Central memory CD8-positive, alpha-beta T cell (primary cell): Measurements from ENCODE around the gene ANKRD44.
"Not testable (repeated sequence)": the region's sequence is repeated elsewhere in the genome, so short reads cannot be mapped to it uniquely, and the experiment has no call there.

Source experiments
- ATAC-seq: fragments of 150-1000 bp; cut with Tn5 transposase; replicated peaks from 2 replicates; pipeline ENCODE4 v1.10.0; 2022; ENCODE audit warnings: mild to moderate bottlenecking, moderate FRiP score, moderate number of reproducible peaks; ENCODE audit not compliant: poor library complexity, severe bottlenecking; ENCODE audit errors: extremely low read depth
- DNase-seq, 2 donors: peaks; one replicate each; pipeline ENCODE4 v3.0.0; 2021; ENCODE audit warnings: low spot score in 2 of 2
- H3K27ac Mint-ChIP-seq: one replicate; pipeline ENCODE4 v1.8.0; 2022; ENCODE audit warnings: low read depth, mild to moderate bottlenecking, moderate library complexity, mixed read lengths
- H3K27me3 Mint-ChIP-seq: one replicate; pipeline ENCODE4 v1.8.0; 2022; ENCODE audit warnings: mixed read lengths
- H3K36me3 Mint-ChIP-seq: one replicate; pipeline ENCODE4 v1.8.0; 2022; ENCODE audit warnings: mild to moderate bottlenecking, moderate library complexity, mixed read lengths; ENCODE audit not compliant: insufficient read depth
- H3K4me1 Mint-ChIP-seq: one replicate; pipeline ENCODE4 v1.8.0; 2022; ENCODE audit warnings: mixed read lengths
- H3K4me3 Mint-ChIP-seq: one replicate; pipeline ENCODE4 v1.8.0; 2022; ENCODE audit warnings: mild to moderate bottlenecking, moderate library complexity, mixed read lengths
- H3K9me3 Mint-ChIP-seq: one replicate; pipeline ENCODE4 v1.8.0; 2022; ENCODE audit warnings: mixed read lengths

Gene ANKRD44

DNA sequence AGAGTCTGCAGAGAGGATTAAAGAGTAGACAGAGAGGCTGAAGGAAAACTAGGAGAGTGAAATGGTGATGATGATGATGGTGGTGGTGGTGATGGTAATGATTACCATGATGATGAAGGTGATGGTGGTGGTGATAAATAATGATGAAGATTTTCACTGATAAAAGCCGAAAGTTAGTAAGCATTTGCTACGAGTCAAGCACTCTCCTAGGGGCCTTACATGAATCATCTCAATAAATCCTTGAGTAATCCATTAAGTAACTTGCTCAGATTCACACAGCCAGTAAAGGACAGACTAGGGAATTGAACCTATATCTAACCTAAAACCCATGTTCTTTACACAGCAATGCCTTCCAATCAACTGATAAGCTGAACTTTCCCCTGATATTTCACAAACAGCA is 277.4 kb downstream of the ANKRD44 start:
- Mint-ChIP-seq H3K9me3 (no peaks in the 10 kb centered on the region), H3K4me1 (peaks cover 32% of the 10 kb centered on the region), H3K4me3 (no peak overlapping the region), H3K27ac (peak overlapping the region; percentile 67), H3K36me3 (peaks cover 55% of the 10 kb centered on the region), H3K27me3 (no peaks in the 10 kb centered on the region)
- ATAC-seq (no peak), DNase-seq (no peak)

DNA sequence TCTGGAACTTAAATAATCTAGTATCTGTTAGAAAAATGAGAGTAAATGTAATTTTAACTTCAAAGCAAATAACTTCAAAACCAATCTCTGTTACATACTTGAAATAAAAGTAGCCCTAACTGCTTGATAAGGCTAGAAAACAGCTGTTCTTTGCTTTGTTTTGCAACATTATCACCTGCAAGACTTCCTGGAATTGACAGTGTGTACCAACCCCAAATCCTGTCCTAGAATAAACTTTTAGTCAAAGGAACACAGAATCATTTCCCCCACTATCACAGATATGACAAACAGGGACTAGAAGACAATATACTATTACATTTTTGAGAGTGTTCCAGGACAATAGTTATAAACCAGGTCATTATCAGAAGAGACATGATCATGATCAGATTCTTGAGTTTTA is 278.8 kb downstream of the ANKRD44 start:
- H3K27me3 Mint-ChIP-seq = no peaks in the 10 kb centered on the region
- peaks cover 58% of the 10 kb centered on the region for H3K36me3 Mint-ChIP-seq
- DNase-seq (no peak), ATAC-seq (no peak)
- no peak overlapping the region for H3K4me3 Mint-ChIP-seq
- H3K9me3 Mint-ChIP-seq = no peaks in the 10 kb centered on the region
- peaks cover 38% of the 10 kb centered on the region for H3K4me1 Mint-ChIP-seq
- peak overlapping the region; percentile 44 for H3K27ac Mint-ChIP-seq

DNA sequence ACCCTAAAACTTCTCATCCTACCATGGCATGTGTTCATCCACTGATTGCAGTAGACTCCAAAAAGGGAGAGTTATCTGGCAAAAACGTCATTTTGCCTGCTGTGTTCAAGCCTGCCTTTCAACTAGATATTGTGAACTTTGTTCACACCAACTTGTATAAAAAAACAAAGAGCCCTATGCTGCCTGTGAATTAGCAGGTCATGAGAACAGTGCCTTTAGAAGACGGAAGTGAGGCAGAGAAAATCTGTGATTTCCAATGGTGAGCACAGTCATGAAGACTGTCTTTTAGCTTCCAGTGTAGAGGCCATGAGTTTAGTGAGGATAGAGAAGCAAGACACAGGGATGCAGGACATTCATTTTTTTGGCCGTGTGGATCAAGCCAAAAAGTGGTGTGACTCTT is 280.5 kb downstream of the ANKRD44 start:
- ATAC-seq (no peak), DNase-seq (no peak)
- peaks cover 40% of the 10 kb centered on the region for H3K4me1 Mint-ChIP-seq
- H3K4me3 Mint-ChIP-seq = no peak overlapping the region
- H3K27ac Mint-ChIP-seq = no peak overlapping the region
- no peaks in the 10 kb centered on the region for H3K27me3 Mint-ChIP-seq
- H3K9me3 Mint-ChIP-seq = no peaks in the 10 kb centered on the region
- peaks cover 54% of the 10 kb centered on the region for H3K36me3 Mint-ChIP-seq

DNA sequence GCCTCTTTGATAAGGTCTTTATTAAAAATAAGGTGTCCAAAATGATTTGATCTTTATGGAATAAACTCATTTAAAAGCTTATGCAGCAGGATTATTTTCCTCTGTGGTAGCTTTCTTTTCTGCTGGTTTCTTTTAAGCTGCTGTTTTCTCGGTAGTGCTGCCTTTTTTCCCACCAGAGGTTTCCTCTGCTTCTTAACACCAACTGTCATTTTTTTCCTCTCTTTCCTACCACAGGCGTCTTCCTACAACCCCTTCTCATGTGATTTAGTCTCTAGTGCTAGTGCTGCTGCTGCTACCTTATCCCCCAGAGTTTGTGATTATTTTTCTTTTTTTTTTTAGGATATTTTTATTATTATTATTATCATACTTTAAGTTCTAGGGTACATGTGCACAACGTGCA is 281.9 kb downstream of the ANKRD44 start:
- H3K9me3 Mint-ChIP-seq = no peaks in the 10 kb centered on the region
- peak overlapping the region; percentile 56 for H3K27ac Mint-ChIP-seq
- H3K4me1 Mint-ChIP-seq = peaks cover 28% of the 10 kb centered on the region
- H3K4me3 Mint-ChIP-seq = no peak overlapping the region
- H3K36me3 Mint-ChIP-seq = peaks cover 60% of the 10 kb centered on the region
- no peaks in the 10 kb centered on the region for H3K27me3 Mint-ChIP-seq
- no peak for ATAC-seq
- no peak for DNase-seq

DNA sequence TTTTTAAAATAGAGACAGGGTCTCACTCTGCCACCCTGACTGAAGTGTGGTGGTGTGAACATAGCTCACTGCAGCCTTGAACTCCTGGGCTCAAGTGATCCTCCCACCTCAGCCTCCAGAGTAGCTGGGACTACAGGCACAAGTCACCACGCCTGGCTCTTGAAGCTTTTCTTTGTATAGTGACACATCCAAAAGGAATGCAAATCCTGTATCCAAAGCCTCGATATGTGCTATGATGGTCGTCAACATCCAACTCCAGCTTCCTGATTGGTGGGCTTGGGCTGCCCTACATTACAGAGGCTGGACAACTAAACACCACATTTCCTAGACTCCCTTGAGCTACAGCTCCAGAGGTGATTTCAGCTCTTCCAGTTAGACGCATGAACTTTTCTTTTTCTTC is 282.4 kb downstream of the ANKRD44 start:
- H3K27me3 Mint-ChIP-seq = no peaks in the 10 kb centered on the region
- H3K9me3 Mint-ChIP-seq = no peaks in the 10 kb centered on the region
- H3K27ac Mint-ChIP-seq = peak overlapping the region; percentile 56
- DNase-seq (no peak), ATAC-seq (no peak)
- peaks cover 26% of the 10 kb centered on the region for H3K4me1 Mint-ChIP-seq
- H3K4me3 Mint-ChIP-seq = no peak overlapping the region
- H3K36me3 Mint-ChIP-seq = peaks cover 62% of the 10 kb centered on the region

DNA sequence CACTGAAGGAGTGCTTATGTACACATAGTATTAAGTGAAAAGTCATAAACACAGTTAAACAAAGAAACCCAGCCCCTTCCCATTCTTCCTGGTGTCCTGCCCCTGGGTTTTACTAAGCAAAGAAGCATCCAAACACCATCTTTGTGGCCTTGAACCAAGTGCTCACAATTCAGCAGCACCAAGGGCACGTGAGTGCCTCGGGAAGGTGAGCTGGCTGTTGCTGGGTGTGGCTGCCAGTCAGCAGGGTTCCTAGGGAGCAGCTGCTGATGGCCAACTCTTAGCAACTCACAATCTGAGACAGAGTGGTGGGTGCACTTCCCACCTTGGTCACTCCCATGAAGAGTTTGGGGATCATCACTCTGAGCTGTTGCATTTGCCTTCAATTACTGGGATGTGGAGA is 286.4 kb downstream of the ANKRD44 start:
- ATAC-seq (no peak), DNase-seq (no peak)
- H3K27ac Mint-ChIP-seq = peak overlapping the region; percentile 33
- no peak overlapping the region for H3K4me3 Mint-ChIP-seq
- H3K9me3 Mint-ChIP-seq = no peaks in the 10 kb centered on the region
- H3K4me1 Mint-ChIP-seq = peaks cover 13% of the 10 kb centered on the region
- H3K36me3 Mint-ChIP-seq = peaks cover 60% of the 10 kb centered on the region
- H3K27me3 Mint-ChIP-seq = no peaks in the 10 kb centered on the region

DNA sequence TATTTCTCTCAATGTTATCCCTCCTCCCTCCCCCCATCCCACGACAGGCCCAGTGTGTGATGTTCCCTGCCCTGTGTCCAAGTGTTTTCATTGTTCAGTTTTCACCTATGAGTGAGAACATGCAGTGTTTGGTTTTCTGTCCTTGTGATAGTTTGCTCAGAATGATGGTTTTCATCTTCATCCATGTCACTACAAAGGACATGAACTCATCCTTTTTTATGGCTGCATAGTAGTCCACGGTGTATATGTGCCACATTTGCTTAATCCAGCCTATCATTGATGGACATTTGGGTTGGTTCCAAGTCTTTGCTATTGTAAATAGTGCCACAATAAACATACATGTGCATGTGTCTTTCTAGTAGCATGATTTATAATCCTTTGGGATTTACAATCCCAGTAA is 289.7 kb downstream of the ANKRD44 start:
- not testable (repeated sequence) for H3K4me3 Mint-ChIP-seq, DNase-seq, ATAC-seq, H3K27ac Mint-ChIP-seq, H3K27me3 Mint-ChIP-seq, H3K9me3 Mint-ChIP-seq
- H3K4me1 Mint-ChIP-seq = peaks cover 10% of the 10 kb centered on the region
- peaks cover 51% of the 10 kb centered on the region for H3K36me3 Mint-ChIP-seq

DNA sequence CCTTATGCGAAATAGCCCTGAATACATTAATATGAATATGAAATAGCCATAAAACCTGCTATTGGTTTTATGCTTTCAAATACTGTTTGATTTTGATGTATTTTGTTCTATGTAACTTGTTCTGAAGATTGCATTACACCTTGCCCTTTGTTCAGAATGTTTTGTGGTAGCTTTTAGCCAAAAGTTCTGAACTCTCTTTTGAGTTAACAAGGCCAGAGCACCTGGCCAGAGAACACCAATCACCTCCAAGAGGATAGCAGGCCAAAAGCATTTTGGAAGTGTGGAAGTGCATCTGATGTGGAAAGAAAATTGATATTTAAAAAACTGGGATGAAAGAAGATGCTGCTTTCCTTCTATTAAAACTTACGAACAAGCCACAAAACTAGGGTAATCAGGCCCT is 297.5 kb downstream of the ANKRD44 start:
- DNase-seq (no peak), ATAC-seq (no peak)
- H3K9me3 Mint-ChIP-seq = no peaks in the 10 kb centered on the region
- H3K4me1 Mint-ChIP-seq = peaks cover 28% of the 10 kb centered on the region
- no peak overlapping the region for H3K4me3 Mint-ChIP-seq
- H3K27ac Mint-ChIP-seq = no peak overlapping the region
- H3K36me3 Mint-ChIP-seq = peaks cover 68% of the 10 kb centered on the region
- no peaks in the 10 kb centered on the region for H3K27me3 Mint-ChIP-seq

DNA sequence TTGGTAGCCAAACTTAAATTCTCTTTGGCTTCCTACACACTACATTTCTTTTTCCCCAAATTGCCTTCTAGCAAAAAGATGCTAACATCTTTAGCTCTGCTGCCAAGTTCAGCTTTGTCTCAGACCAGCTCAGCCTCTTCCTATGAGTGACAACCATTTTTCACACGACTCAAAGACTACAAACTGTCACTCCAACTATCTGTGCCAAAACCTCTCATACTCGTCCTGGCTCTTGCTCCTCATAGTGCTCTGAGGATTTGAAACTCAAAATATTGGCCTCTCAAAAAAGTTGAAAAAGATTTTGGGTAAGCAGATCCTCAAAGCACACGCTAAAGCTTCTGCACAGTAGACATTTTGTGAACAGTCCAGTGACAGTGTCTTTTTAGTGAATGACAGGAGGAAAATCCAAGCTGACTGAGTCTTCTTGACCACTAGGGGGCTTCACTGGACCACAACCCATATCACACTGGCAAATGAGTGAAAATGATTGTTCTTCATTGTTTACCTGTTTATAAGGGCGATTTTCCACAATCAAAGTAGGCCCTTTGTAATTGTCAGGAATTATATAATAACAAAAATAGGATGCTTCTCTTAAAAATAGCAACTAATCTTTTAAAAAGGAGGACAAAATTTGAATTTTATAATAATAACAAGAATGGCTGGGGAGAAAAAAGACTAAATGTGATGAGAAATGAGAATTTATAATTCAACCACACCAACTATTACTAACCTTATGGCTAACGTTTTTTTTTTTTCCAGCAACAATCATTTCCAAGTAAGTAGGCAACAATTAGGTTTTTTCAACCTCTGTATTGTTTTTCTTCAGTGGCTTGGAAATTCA is 298.6 kb downstream of the ANKRD44 start:
- DNase-seq (no peak), ATAC-seq (peak; percentile 60)
- H3K4me3 Mint-ChIP-seq = no peak overlapping the region
- no peaks in the 10 kb centered on the region for H3K27me3 Mint-ChIP-seq
- no peak overlapping the region for H3K27ac Mint-ChIP-seq
- H3K36me3 Mint-ChIP-seq = peaks cover 78% of the 10 kb centered on the region
- H3K4me1 Mint-ChIP-seq = peaks cover 25% of the 10 kb centered on the region
- H3K9me3 Mint-ChIP-seq = no peaks in the 10 kb centered on the region

DNA sequence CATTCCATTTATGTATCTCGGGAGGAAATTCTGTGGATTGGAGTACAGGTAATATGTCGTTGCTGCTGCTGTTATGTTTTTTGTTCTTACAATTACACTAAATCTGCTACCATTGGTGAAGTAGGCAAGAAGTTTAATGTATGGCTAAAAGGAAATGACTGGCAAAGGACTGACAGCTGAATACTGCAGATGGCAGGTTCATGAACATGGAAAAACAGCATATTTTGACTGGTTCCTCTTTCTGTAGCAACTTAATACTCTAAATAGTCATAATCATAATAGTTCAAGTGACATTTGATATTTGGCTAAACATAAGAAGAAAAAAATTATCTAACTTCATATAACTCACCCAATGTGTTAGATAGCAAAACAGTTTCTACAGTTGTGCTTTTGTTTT is 299.6 kb downstream of the ANKRD44 start:
- DNase-seq (no peak), ATAC-seq (no peak)
- Mint-ChIP-seq H3K4me3 (no peak overlapping the region), H3K36me3 (peaks cover 80% of the 10 kb centered on the region), H3K27me3 (no peaks in the 10 kb centered on the region), H3K9me3 (no peaks in the 10 kb centered on the region), H3K27ac (no peak overlapping the region), H3K4me1 (peaks cover 25% of the 10 kb centered on the region)

DNA sequence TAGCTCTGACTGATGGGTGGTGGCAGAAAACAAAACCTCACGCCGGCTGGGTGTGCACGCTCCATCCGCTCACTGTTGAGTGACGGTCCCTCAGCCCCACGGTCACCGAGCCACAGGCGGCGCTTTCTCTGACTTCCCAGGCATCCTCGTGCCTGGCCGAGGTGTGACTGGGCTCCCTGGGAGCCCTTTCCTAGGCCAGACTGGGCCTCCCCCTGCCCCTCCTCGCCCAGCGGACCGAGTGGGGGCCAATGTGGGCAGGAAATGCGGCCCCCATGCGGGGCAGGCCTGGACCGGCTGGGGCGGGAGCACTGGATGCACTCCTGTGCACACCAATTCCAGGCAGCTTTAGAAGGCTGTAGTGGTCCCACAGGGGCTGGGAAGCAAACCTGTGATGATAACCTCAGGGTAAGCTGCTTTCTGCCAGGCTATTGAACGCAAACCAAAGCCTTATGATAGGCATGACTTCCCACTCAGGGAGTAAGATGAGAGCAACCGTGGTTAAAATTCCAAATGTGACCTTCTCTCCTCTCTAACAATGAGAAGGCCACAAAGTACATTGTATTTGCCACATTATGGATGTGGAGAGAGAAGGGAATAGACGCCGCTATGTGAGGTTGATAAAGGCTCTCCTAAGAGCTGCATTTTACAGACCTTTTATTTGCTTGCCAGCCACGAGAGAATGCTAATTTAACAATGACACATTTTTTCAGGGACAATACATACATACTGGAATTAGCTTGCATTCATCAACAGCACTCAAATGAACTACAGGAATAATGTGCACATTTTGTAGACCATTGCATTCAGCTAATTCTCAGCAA is 300.2 kb downstream of the ANKRD44 start:
- Mint-ChIP-seq H3K4me3 (no peak overlapping the region), H3K9me3 (no peaks in the 10 kb centered on the region), H3K27ac (peak overlapping the region; percentile 20), H3K27me3 (no peaks in the 10 kb centered on the region), H3K36me3 (peaks cover 81% of the 10 kb centered on the region), H3K4me1 (peaks cover 19% of the 10 kb centered on the region)
- ATAC-seq = no peak
- no peak for DNase-seq

DNA sequence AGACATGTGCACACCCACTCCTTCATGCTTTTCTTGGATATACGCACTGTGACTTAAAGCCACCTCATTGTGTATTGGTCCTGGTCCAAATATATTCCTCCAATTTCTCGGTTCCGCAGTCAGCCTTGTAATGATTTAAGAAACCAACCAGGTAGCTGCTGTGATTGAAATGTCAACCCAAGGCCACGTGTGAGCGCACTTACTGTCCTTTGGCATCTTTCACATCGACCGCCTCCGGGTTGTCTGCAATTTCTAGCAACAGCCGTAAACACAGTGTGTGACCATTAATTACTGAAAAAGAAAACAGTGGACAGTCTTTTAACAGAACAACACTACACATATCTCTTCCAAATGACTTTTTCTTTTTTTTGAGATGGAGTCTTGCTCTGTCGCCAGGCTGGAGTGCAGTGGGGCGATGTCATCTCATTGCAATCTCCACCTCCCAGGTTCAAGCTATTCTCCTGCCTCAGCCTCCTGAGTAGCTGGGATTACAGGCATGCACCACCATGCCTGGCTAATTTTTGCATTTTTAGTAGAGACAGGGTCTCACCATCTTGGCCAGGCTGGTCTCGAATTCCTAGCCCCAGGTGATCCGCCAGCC is 301.7 kb downstream of the ANKRD44 start:
- not testable (repeated sequence) for H3K27ac Mint-ChIP-seq

More for the DNA sequence above, 301.7 kb downstream of the ANKRD44 start:
- ATAC-seq, H3K27me3 Mint-ChIP-seq, DNase-seq, H3K9me3 Mint-ChIP-seq, H3K4me3 Mint-ChIP-seq: not testable (repeated sequence)
- Mint-ChIP-seq H3K4me1 (peaks cover 12% of the 10 kb centered on the region), H3K36me3 (peaks cover 74% of the 10 kb centered on the region)
